ENCODE measurements around the gene GSTA1. TPM values are rescaled to one million over a fixed set of nuclear protein-coding genes. Genes with fewer than 3 reads are reported as not detected.
"Not testable (repeated sequence)": the region's sequence is repeated elsewhere in the genome, so short reads cannot be mapped to it uniquely, and the experiment has no call there.

Gene GSTA1
- total RNA-seq, 1 experiment from 2014 or later: 0.94 TPM

- not testable (repeated sequence) for H3K27me3 ChIP-seq (ENCODE audit: control insufficient read depth, insufficient read depth, low read length); H3K36me3 ChIP-seq (replicated peaks; ENCODE audit: control insufficient read depth, insufficient read depth, low read length); DNase-seq; H3K4me3 ChIP-seq (ENCODE audit: insufficient read depth, low read depth, low read length)
Observed at GRCh38 chr6:52825270-52825793, 21.7 kb upstream of the GSTA1 start.

GRCh38 chr6:52821842-52822241 is 18.2 kb upstream of the GSTA1 start:
- Histone ChIP-seq H3K4me3 (ENCODE audit: insufficient read depth, low read depth, low read length) (no peak overlapping the region), H3K36me3 (replicated peaks; ENCODE audit: control insufficient read depth, insufficient read depth, low read length) (no peaks in the 10 kb centered on the region), H3K27me3 (ENCODE audit: control insufficient read depth, insufficient read depth, low read length) (no peaks in the 10 kb centered on the region)
- no peak for DNase-seq

- no peaks in the 10 kb centered on the region for H3K36me3 ChIP-seq (replicated peaks; ENCODE audit: control insufficient read depth, insufficient read depth, low read length)
- no peaks in the 10 kb centered on the region for H3K27me3 ChIP-seq (ENCODE audit: control insufficient read depth, insufficient read depth, low read length)
- DNase-seq: no peak
- H3K4me3 ChIP-seq (ENCODE audit: insufficient read depth, low read depth, low read length): no peak overlapping the region
Observed at GRCh38 chr6:52820198-52820597, 16.6 kb upstream of the GSTA1 start.

- peak; percentile 79 for DNase-seq
- no peaks in the 10 kb centered on the region for H3K27me3 ChIP-seq (ENCODE audit: control insufficient read depth, insufficient read depth, low read length)
- H3K4me3 ChIP-seq (ENCODE audit: insufficient read depth, low read depth, low read length): no peak overlapping the region
- H3K36me3 ChIP-seq (replicated peaks; ENCODE audit: control insufficient read depth, insufficient read depth, low read length): no peaks in the 10 kb centered on the region
Observed at GRCh38 chr6:52815167-52816092, 11.8 kb upstream of the GSTA1 start.

- not testable (repeated sequence) for H3K4me3 ChIP-seq (ENCODE audit: insufficient read depth, low read depth, low read length); H3K27me3 ChIP-seq (ENCODE audit: control insufficient read depth, insufficient read depth, low read length); DNase-seq; H3K36me3 ChIP-seq (replicated peaks; ENCODE audit: control insufficient read depth, insufficient read depth, low read length)
Observed at GRCh38 chr6:52814545-52814944, 10.9 kb upstream of the GSTA1 start.

- not testable (repeated sequence) for H3K36me3 ChIP-seq (replicated peaks; ENCODE audit: control insufficient read depth, insufficient read depth, low read length); DNase-seq; H3K27me3 ChIP-seq (ENCODE audit: control insufficient read depth, insufficient read depth, low read length); H3K4me3 ChIP-seq (ENCODE audit: insufficient read depth, low read depth, low read length)
Observed at GRCh38 chr6:52809777-52810176, 6.2 kb upstream of the GSTA1 start.

GRCh38 chr6:52808660-52809059 is 5.0 kb upstream of the GSTA1 start:
- Histone ChIP-seq H3K27me3 (ENCODE audit: control insufficient read depth, insufficient read depth, low read length) (no peaks in the 10 kb centered on the region), H3K36me3 (replicated peaks; ENCODE audit: control insufficient read depth, insufficient read depth, low read length) (no peaks in the 10 kb centered on the region), H3K4me3 (ENCODE audit: insufficient read depth, low read depth, low read length) (no peak overlapping the region)
- no peak for DNase-seq

GRCh38 chr6:52802806-52803205 is 810 bp downstream of the GSTA1 start:
- DNase-seq: no peak
- H3K36me3 ChIP-seq (replicated peaks; ENCODE audit: control insufficient read depth, insufficient read depth, low read length): no peaks in the 10 kb centered on the region
- H3K27me3 ChIP-seq (ENCODE audit: control insufficient read depth, insufficient read depth, low read length): no peaks in the 10 kb centered on the region
- H3K4me3 ChIP-seq (ENCODE audit: insufficient read depth, low read depth, low read length): no peak overlapping the region

- Histone ChIP-seq H3K4me3 (ENCODE audit: insufficient read depth, low read depth, low read length) (no peak overlapping the region), H3K27me3 (ENCODE audit: control insufficient read depth, insufficient read depth, low read length) (no peaks in the 10 kb centered on the region), H3K36me3 (replicated peaks; ENCODE audit: control insufficient read depth, insufficient read depth, low read length) (no peaks in the 10 kb centered on the region)
- no peak for DNase-seq
Observed at GRCh38 chr6:52801188-52801841, 2.3 kb downstream of the GSTA1 start.

- not testable (repeated sequence) for H3K27me3 ChIP-seq (ENCODE audit: control insufficient read depth, insufficient read depth, low read length); DNase-seq; H3K36me3 ChIP-seq (replicated peaks; ENCODE audit: control insufficient read depth, insufficient read depth, low read length); H3K4me3 ChIP-seq (ENCODE audit: insufficient read depth, low read depth, low read length)
Observed at GRCh38 chr6:52799272-52799671, 4.3 kb downstream of the GSTA1 start.

- not testable (repeated sequence) for H3K27me3 ChIP-seq (ENCODE audit: control insufficient read depth, insufficient read depth, low read length); DNase-seq; H3K36me3 ChIP-seq (replicated peaks; ENCODE audit: control insufficient read depth, insufficient read depth, low read length); H3K4me3 ChIP-seq (ENCODE audit: insufficient read depth, low read depth, low read length)
Observed at GRCh38 chr6:52794366-52794765, 9.2 kb downstream of the GSTA1 start.

- no peaks in the 10 kb centered on the region for H3K36me3 ChIP-seq (replicated peaks; ENCODE audit: control insufficient read depth, insufficient read depth, low read length)
- DNase-seq: no peak
- no peak overlapping the region for H3K4me3 ChIP-seq (ENCODE audit: insufficient read depth, low read depth, low read length)
- H3K27me3 ChIP-seq (ENCODE audit: control insufficient read depth, insufficient read depth, low read length): no peaks in the 10 kb centered on the region
Observed at GRCh38 chr6:52790861-52791260, 12.8 kb downstream of the GSTA1 start.

GRCh38 chr6:52789658-52790057 is 14.0 kb downstream of the GSTA1 start:
- H3K27me3 ChIP-seq (ENCODE audit: control insufficient read depth, insufficient read depth, low read length); DNase-seq: not testable (repeated sequence)

GRCh38 chr6:52788478-52788877 is 15.1 kb downstream of the GSTA1 start:
- Histone ChIP-seq H3K4me3 (ENCODE audit: insufficient read depth, low read depth, low read length) (no peak overlapping the region), H3K36me3 (replicated peaks; ENCODE audit: control insufficient read depth, insufficient read depth, low read length) (no peaks in the 10 kb centered on the region), H3K27me3 (ENCODE audit: control insufficient read depth, insufficient read depth, low read length) (no peaks in the 10 kb centered on the region)
- DNase-seq: no peak

More at GRCh38 chr6:52789658-52790057, 14.0 kb downstream of the GSTA1 start:
- not testable (repeated sequence) for H3K36me3 ChIP-seq (replicated peaks; ENCODE audit: control insufficient read depth, insufficient read depth, low read length); H3K4me3 ChIP-seq (ENCODE audit: insufficient read depth, low read depth, low read length)

GRCh38 chr6:52787917-52788316 is 15.7 kb downstream of the GSTA1 start:
- Histone ChIP-seq H3K36me3 (replicated peaks; ENCODE audit: control insufficient read depth, insufficient read depth, low read length) (no peaks in the 10 kb centered on the region), H3K27me3 (ENCODE audit: control insufficient read depth, insufficient read depth, low read length) (no peaks in the 10 kb centered on the region), H3K4me3 (ENCODE audit: insufficient read depth, low read depth, low read length) (no peak overlapping the region)
- DNase-seq: no peak

Data from H7 (cell line).